CD4-positive, CD25-positive, alpha-beta regulatory T cell (primary cell): Measurements from ENCODE around the gene SBSN. TPM values are rescaled to one million over a fixed set of nuclear protein-coding genes. Genes with fewer than 3 reads are reported as not detected.

ENCODE experiments used
- ATAC-seq, 2 donors: fragments of 150-1000 bp; cut with Tn5 transposase; one replicate each; pipeline ENCODE4 v1.10.0; 2021; ENCODE audit warnings: low read depth in 2 of 2, moderate number of reproducible peaks in 2 of 2, moderate library complexity in 1 of 2
- DNase-seq, 3 donors: peaks; one replicate each; pipeline versions ENCODE4 v3.0.0 to v3.0.0-alpha.2; 2012 to 2022; ENCODE audit warnings: mixed read lengths in 1 of 3
- H3K27ac ChIP-seq: one replicate; pipeline ENCODE4 v1.7.0; 2013; ENCODE audit warnings: mild to moderate bottlenecking, low read length; ENCODE audit not compliant: insufficient read depth, poor library complexity, severe bottlenecking
- H3K27me3 ChIP-seq: one replicate; pipeline ENCODE4 v1.7.0; 2013; ENCODE audit warnings: low read length; ENCODE audit not compliant: control insufficient read depth, insufficient read depth
- H3K36me3 ChIP-seq: one replicate; pipeline ENCODE4 v1.7.0; 2013; ENCODE audit warnings: mild to moderate bottlenecking, low read length, moderate library complexity; ENCODE audit not compliant: control insufficient read depth, insufficient read depth
- H3K4me1 ChIP-seq: 2 replicates; pipeline ENCODE4 v1.7.0; 2013; ENCODE audit warnings: mild to moderate bottlenecking, low read length; ENCODE audit not compliant: insufficient read depth, control insufficient read depth, poor library complexity, severe bottlenecking
- H3K4me3 ChIP-seq: one replicate; pipeline ENCODE4 v1.7.0; 2013; ENCODE audit warnings: low read depth, mild to moderate bottlenecking, low read length, moderate library complexity
- H3K9me3 ChIP-seq, 2 experiments: 1 replicate in 1 of 2; 2 replicates in 1 of 2; pipeline ENCODE4 v1.7.0; 2013; ENCODE audit warnings: low read length in 2 of 2, mild to moderate bottlenecking in 1 of 2, moderate library complexity in 1 of 2; ENCODE audit not compliant: control insufficient read depth in 2 of 2
- H3K27ac Mint-ChIP-seq, 3 donors: one replicate each; pipeline ENCODE4 v1.8.0; 2020 to 2022; ENCODE audit warnings: mild to moderate bottlenecking in 3 of 3, mixed read lengths in 3 of 3, moderate library complexity in 2 of 3
- H3K27me3 Mint-ChIP-seq: one replicate; pipeline ENCODE4 v1.8.0; 2022; ENCODE audit warnings: mild to moderate bottlenecking, mixed read lengths
- H3K36me3 Mint-ChIP-seq: one replicate; pipeline ENCODE4 v1.8.0; 2020; ENCODE audit warnings: mixed read lengths
- H3K4me1 Mint-ChIP-seq, 4 donors: one replicate each; pipeline ENCODE4 v1.8.0; 2020 to 2022; ENCODE audit warnings: mixed read lengths in 4 of 4, mild to moderate bottlenecking in 1 of 4
- H3K4me3 Mint-ChIP-seq, 4 donors: one replicate each; pipeline ENCODE4 v1.8.0; 2020 to 2022; ENCODE audit warnings: mild to moderate bottlenecking in 4 of 4, mixed read lengths in 4 of 4, moderate library complexity in 3 of 4
- H3K9me3 Mint-ChIP-seq, 7 donors: one replicate each; pipeline ENCODE4 v1.8.0; 2020 to 2022; ENCODE audit warnings: mixed read lengths in 7 of 7, mild to moderate bottlenecking in 3 of 7, moderate library complexity in 2 of 7
- polyA plus RNA-seq, 4 donors: library from polyadenylated mRNA; unstranded; fragments of 300-500 nt; fragmentation: Illumina TruSeq; gene quantifications; one replicate each; pipeline ENCODE4 v1.2.3, GENCODE V29; 2021
- total RNA-seq: library from RNA; stranded (reverse); gene quantifications from one replicate; pipeline ENCODE4 v1.2.3, GENCODE V29; 2022

The SBSN gene
- total and polyA plus RNA-seq, 5 donors from 2014 or later: not detected

GRCh38 chr19:35545001-35545854 lies 17.1 kb upstream of the SBSN start, which contains the start of gene TMEM147:
Gene TMEM147, plus strand, starts transcription at chr19:35545626. Its CDS starts 114 bp downstream, at chr19:35545740.
- ATAC-seq: peak; percentile 86 to 87
- H3K4me3 ChIP-seq: peak within 1 kb of the TSS; percentile 78

DNA sequence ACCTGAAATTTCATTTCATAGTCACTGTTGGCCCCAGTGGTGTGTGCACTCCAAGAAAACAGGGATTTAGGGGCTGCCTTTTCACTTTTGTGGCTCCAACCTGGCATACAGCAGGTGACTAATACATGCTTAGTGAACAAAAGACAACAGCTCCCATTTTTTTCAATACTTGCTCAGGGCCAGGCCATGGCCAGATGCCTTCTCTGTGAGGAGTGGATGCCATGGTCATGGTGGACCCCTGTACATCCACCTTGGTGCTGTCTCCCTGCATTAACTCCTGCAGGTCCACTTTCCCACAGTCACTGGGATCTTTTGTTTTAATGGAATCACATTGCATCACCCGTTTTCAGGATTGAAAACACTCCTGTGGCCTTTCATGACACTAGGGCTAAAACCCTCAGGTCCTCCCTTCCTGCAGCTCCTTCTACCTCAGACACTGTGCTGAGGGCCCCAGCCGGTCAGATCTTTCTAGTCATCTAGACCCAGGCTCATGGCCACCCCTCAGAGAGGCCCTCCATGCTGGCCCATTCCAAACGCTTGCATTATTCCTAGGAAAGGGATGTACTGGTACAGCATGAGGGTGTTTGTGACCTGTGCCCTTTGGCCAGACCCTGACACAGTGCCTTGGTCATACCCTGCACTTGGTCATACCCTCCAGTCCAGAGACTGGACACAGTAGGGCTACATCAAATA lies 16.1 kb upstream of the SBSN start:
- Histone ChIP-seq H3K27ac (peak overlapping the region; percentile 78), H3K27me3 (no peaks in the 10 kb centered on the region), H3K9me3 (no peaks in the 10 kb centered on the region), H3K4me3 (peak overlapping the region; percentile 78), H3K36me3 (no peaks in the 10 kb centered on the region), H3K4me1 (peaks cover 27% of the 10 kb centered on the region)
- H3K27ac Mint-ChIP-seq: peak overlapping the region; percentile 80 to 94 (median 90)
- H3K27me3 Mint-ChIP-seq: no peaks in the 10 kb centered on the region
- H3K9me3 Mint-ChIP-seq: no peaks in the 10 kb centered on the region
- peak overlapping the region; percentile 83 to 95 (median 92) for H3K4me3 Mint-ChIP-seq
- DNase-seq (no peak), ATAC-seq (no peak)
- peaks cover 3 to 40% (median 19%) of the 10 kb centered on the region in 4 donors for H3K4me1 Mint-ChIP-seq
- H3K36me3 Mint-ChIP-seq: peaks cover 3% of the 10 kb centered on the region

More at GRCh38 chr19:35545001-35545854, 17.1 kb upstream of the SBSN start, which contains the start of gene TMEM147:
- Mint-ChIP-seq H3K27ac (peak within 1 kb of the TSS; percentile 56 to 94 (median 90)), H3K36me3 (peaks cover 5% of the 10 kb centered on the region), H3K9me3 (no peaks in the 10 kb centered on the region), H3K4me3 (peak within 1 kb of the TSS; percentile 91 to 95 (median 93)), H3K27me3 (no peaks in the 10 kb centered on the region), H3K4me1 (peaks cover 6 to 41% (median 21%) of the 10 kb centered on the region in 4 donors)
- Histone ChIP-seq H3K4me1 (peaks cover 27% of the 10 kb centered on the region), H3K27me3 (no peaks in the 10 kb centered on the region), H3K9me3 (no peaks in the 10 kb centered on the region), H3K27ac (peak within 1 kb of the TSS; percentile 78), H3K36me3 (no peaks in the 10 kb centered on the region)
- peak; percentile 69 to 88 (median 76) for DNase-seq

DNA sequence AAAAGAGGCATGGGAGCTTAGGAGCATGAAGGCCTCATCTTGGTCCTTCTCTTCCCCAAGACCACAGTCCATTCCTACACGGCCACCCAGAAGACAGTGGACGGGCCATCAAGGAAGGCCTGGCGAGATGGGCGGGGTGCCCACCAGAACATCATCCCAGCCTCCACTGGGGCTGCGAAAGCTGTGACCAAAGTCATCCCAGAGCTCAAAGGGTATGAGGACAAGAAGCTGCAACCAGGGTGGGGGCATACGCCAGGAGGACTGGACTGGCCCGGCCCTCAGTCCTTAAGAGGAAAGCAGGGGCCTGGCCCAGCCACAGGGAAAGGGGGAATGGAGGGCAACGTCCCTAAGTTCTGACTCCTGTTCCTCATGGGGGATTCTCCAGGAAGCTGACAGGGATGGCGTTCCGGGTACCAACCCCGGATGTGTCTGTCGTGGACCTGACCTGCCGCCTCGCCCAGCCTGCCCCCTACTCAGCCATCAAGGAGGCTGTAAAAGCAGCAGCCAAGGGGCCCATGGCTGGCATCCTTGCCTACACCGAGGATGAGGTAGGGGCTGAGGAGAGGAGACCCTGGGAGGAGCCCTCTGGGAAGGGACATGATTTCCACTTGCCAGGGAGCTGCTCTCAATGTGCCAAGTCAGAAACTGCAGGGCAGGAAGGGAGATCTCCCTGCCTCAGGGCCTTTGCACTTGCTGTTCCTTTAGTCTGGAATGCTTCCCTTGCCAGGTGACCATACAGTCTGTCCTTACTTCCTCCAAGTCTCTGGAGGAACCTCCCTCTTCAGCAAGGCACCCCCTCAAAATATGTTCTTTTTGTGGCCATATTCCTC lies 15.4 kb upstream of the SBSN start:
- no peaks in the 10 kb centered on the region for H3K27me3 ChIP-seq
- H3K36me3 ChIP-seq: no peaks in the 10 kb centered on the region
- H3K27ac ChIP-seq: no peak overlapping the region
- Mint-ChIP-seq H3K27me3 (no peaks in the 10 kb centered on the region), H3K36me3 (no peaks in the 10 kb centered on the region), H3K27ac (peak overlapping the region in 1 of 3 donors; percentile 80), H3K4me1 (peaks cover 0 to 32% (median 13%) of the 10 kb centered on the region in 4 donors), H3K9me3 (no peaks in the 10 kb centered on the region), H3K4me3 (peak overlapping the region; percentile 43 to 95 (median 92))
- ATAC-seq: no peak
- H3K4me1 ChIP-seq: peaks cover 27% of the 10 kb centered on the region
- H3K4me3 ChIP-seq: no peak overlapping the region
- no peaks in the 10 kb centered on the region for H3K9me3 ChIP-seq
- DNase-seq: no peak

DNA sequence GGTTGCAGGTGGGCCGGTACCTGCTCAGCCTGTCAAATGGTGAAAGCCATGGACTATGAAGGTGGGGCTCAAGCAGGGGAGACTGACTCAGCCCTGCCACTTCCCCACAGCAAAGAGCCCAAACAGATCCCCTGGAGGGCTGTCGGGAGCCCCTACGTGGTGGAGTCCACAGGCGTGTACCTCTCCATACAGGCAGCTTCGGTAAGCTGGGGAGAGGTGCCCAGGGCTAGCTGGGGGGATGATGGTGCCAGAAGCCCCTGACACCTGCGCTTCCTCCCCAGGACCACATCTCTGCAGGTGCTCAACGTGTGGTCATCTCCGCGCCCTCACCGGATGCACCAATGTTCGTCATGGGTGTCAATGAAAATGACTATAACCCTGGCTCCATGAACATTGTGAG lies 14.1 kb upstream of the SBSN start:
- Mint-ChIP-seq H3K4me1 (peaks cover 0 to 27% (median 13%) of the 10 kb centered on the region in 4 donors), H3K9me3 (no peaks in the 10 kb centered on the region), H3K36me3 (no peaks in the 10 kb centered on the region), H3K27me3 (no peaks in the 10 kb centered on the region), H3K27ac (peak overlapping the region in 1 of 3 donors; percentile 51), H3K4me3 (peak overlapping the region in 1 of 4 donors; percentile 56)
- H3K4me1 ChIP-seq: peaks cover 27% of the 10 kb centered on the region
- DNase-seq: no peak
- no peak for ATAC-seq
- H3K9me3 ChIP-seq: no peaks in the 10 kb centered on the region
- no peaks in the 10 kb centered on the region for H3K36me3 ChIP-seq
- no peaks in the 10 kb centered on the region for H3K27me3 ChIP-seq
- no peak overlapping the region for H3K4me3 ChIP-seq
- no peak overlapping the region for H3K27ac ChIP-seq

DNA sequence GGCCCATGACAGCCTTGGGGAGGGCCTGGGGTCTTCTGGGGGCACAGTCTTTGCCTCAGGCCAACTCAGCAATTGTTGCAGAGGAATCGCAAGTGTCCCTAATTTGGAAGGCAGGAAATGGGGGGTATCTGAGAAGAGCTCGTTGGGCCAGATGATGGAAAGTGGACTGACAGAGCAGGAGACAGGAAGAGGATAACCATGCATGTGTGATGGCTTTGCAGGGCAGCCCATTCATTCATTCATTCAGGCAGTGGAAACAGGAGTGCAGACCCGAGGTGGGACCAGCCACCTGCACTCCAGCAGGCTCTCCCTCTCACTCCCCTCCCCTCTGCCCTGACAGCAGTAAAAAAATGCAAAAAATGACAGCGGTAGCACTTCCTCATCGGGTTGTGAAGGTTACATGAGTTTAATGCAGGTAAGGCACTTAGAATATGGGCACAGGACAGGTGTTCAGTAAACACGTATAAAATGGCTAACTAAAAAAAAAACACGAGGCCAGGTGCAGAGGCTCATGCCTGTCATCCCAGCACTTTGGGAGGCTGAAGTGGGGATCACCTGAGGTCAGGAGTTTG lies 12.3 kb upstream of the SBSN start:
- DNase-seq: no peak
- Histone ChIP-seq H3K27ac (no peak overlapping the region), H3K9me3 (no peaks in the 10 kb centered on the region), H3K36me3 (no peaks in the 10 kb centered on the region), H3K4me3 (no peak overlapping the region), H3K4me1 (peaks cover 12% of the 10 kb centered on the region), H3K27me3 (no peaks in the 10 kb centered on the region)
- Mint-ChIP-seq H3K27ac (peak overlapping the region in 2 of 3 donors; percentile 15 to 50), H3K9me3 (peaks cover 0 to 1% (median 0%) of the 10 kb centered on the region in 7 donors), H3K4me1 (peaks cover 0 to 14% (median 3%) of the 10 kb centered on the region in 4 donors), H3K4me3 (no peak overlapping the region), H3K27me3 (no peaks in the 10 kb centered on the region), H3K36me3 (no peaks in the 10 kb centered on the region)
- no peak for ATAC-seq

DNA sequence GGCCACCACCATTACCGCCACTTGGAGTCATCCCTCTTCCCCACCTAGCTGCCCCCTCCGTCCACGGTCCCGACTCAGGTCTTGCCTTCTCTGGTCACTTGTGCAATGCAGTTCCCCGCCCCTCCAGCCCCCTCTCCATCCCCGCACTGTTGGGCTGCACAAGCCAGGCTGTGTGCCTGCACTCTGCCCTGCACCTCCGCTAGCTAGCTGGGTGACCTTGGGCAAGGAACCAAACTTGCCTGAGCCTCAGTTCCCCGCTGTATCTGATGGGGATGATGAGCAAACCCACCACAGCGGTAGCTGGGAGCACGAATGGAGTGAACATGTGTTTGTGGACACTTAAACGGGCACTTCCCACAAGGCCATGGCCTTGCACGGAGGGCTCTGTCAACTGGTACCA lies 11.7 kb upstream of the SBSN start:
- Mint-ChIP-seq H3K27me3 (no peaks in the 10 kb centered on the region), H3K36me3 (no peaks in the 10 kb centered on the region), H3K4me1 (peaks cover 0 to 15% (median 2%) of the 10 kb centered on the region in 4 donors), H3K9me3 (peaks cover 0 to 1% (median 0%) of the 10 kb centered on the region in 7 donors), H3K4me3 (no peak overlapping the region), H3K27ac (no peak overlapping the region)
- H3K27ac ChIP-seq: no peak overlapping the region
- ATAC-seq: no peak
- no peak overlapping the region for H3K4me3 ChIP-seq
- DNase-seq: no peak
- H3K4me1 ChIP-seq: peaks cover 6% of the 10 kb centered on the region
- no peaks in the 10 kb centered on the region for H3K27me3 ChIP-seq
- no peaks in the 10 kb centered on the region for H3K36me3 ChIP-seq
- no peaks in the 10 kb centered on the region for H3K9me3 ChIP-seq

- peaks cover 0 to 1% (median 0%) of the 10 kb centered on the region in 7 donors for H3K9me3 Mint-ChIP-seq
Measured at GRCh38 chr19:35539314-35539713, 11.2 kb upstream of the SBSN start.

More at GRCh38 chr19:35539314-35539713, 11.2 kb upstream of the SBSN start:
- no peak overlapping the region for H3K27ac ChIP-seq
- peaks cover under 1% of the 10 kb centered on the region for H3K4me1 ChIP-seq
- H3K36me3 Mint-ChIP-seq: no peaks in the 10 kb centered on the region
- no peaks in the 10 kb centered on the region for H3K27me3 Mint-ChIP-seq
- ATAC-seq (no peak), DNase-seq (no peak)
- no peaks in the 10 kb centered on the region for H3K27me3 ChIP-seq
- no peak overlapping the region for H3K4me3 ChIP-seq
- peaks cover 0 to 11% (median under 1%) of the 10 kb centered on the region in 4 donors for H3K4me1 Mint-ChIP-seq
- H3K27ac Mint-ChIP-seq: no peak overlapping the region
- H3K9me3 ChIP-seq: no peaks in the 10 kb centered on the region
- H3K4me3 Mint-ChIP-seq: no peak overlapping the region
- no peaks in the 10 kb centered on the region for H3K36me3 ChIP-seq
